Neural cell (in vitro differentiated cells): ENCODE results near the gene DOCK9. TPM values are rescaled to one million over a fixed set of nuclear protein-coding genes. Genes with fewer than 3 reads are reported as not detected.

Source experiments
- H2AFZ ChIP-seq: fragments of 200-600, 300-800 bp; sonication (generic), shearing (Covaris generic); 2 replicates; pipeline ENCODE4 v1.6.0; 2014; ENCODE audit warnings: low read depth, mild to moderate bottlenecking, antibody characterized with exemption, low read length, moderate library complexity
- H3F3A ChIP-seq: fragments of 200-600 bp; shearing (Covaris generic); 2 replicates; pipeline ENCODE4 v1.6.1; 2016; ENCODE audit warnings: mild to moderate bottlenecking, moderate library complexity, mixed read lengths, antibody characterized with exemption, low read length; ENCODE audit not compliant: insufficient read depth, poor library complexity, severe bottlenecking
- H3K27ac ChIP-seq: fragments of 200-600, 300-800 bp; sonication (generic), shearing (Covaris generic); 2 replicates; pipeline ENCODE4 v1.5.1; 2014; ENCODE audit warnings: mild to moderate bottlenecking, low read length, moderate library complexity
- H3K27me3 ChIP-seq: fragments of 300-800, 200-600 bp; sonication (generic), shearing (Covaris generic); 2 replicates; pipeline ENCODE4 v1.6.0; 2014; ENCODE audit warnings: mild to moderate bottlenecking, low read depth, low read length, moderate library complexity; ENCODE audit not compliant: insufficient read depth
- H3K36me3 ChIP-seq: fragments of 300-800, 200-600 bp; sonication (generic), shearing (Covaris generic); 2 replicates; pipeline ENCODE4 v1.5.1; 2014; ENCODE audit warnings: mild to moderate bottlenecking, antibody characterized with exemption, low read length, moderate library complexity; ENCODE audit not compliant: insufficient read depth
- H3K4me2 ChIP-seq: fragments of 300-800, 200-600 bp; sonication (generic), shearing (Covaris generic); 2 replicates; pipeline ENCODE4 v1.6.0; 2014; ENCODE audit warnings: mild to moderate bottlenecking, low read length
- H3K4me3 ChIP-seq: fragments of 300-800, 200-600 bp; sonication (generic), shearing (Covaris generic); 2 replicates; pipeline ENCODE4 v1.5.1; 2014; ENCODE audit warnings: mild to moderate bottlenecking, low read length, moderate library complexity
- H3K79me2 ChIP-seq: fragments of 200-600 bp; shearing (Covaris generic); replicated peaks from 2 replicates; pipeline ENCODE4 v1.6.0; 2014; ENCODE audit warnings: mild to moderate bottlenecking, low read length, moderate library complexity; ENCODE audit not compliant: insufficient read depth
- H3K9ac ChIP-seq: fragments of 300-800, 200-600 bp; sonication (generic), shearing (Covaris generic); 2 replicates; pipeline ENCODE4 v1.6.1; 2016; ENCODE audit warnings: mild to moderate bottlenecking, low read length, mixed read lengths
- H3K9me2 ChIP-seq: fragments of 200-600 bp; shearing (Covaris generic); 2 replicates; pipeline ENCODE4 v1.6.1; 2016; ENCODE audit warnings: mild to moderate bottlenecking, low read length, mixed read lengths; ENCODE audit not compliant: insufficient read depth
- H3K9me3 ChIP-seq: fragments of 200-600, 300-800 bp; sonication (generic), shearing (Covaris generic); 2 replicates; pipeline ENCODE4 v1.6.1; 2016; ENCODE audit warnings: mild to moderate bottlenecking, mixed run types, low read length, moderate library complexity, mixed read lengths
- H4K20me1 ChIP-seq: fragments of 200-600 bp; shearing (Covaris generic); 2 replicates; pipeline ENCODE4 v1.6.1; 2016; ENCODE audit warnings: mild to moderate bottlenecking, mixed run types; ENCODE audit not compliant: insufficient read depth
- CTCF ChIP-seq: fragments of 450-650 bp; IDR thresholded peaks from 2 replicates; pipeline ENCODE4 v1.5.1; 2014; ENCODE audit warnings: antibody characterized with exemption, mild to moderate bottlenecking, moderate library complexity; ENCODE audit not compliant: poor library complexity, severe bottlenecking
- EP300 ChIP-seq: fragments of 450-650 bp; conservative IDR thresholded peaks from 2 replicates; pipeline ENCODE4 v1.6.1; 2014; ENCODE audit warnings: antibody characterized with exemption, mild to moderate bottlenecking, moderate library complexity; ENCODE audit not compliant: poor library complexity, severe bottlenecking
- EZH2 ChIP-seq: fragments of 200-600, 300-800 bp; shearing (Covaris generic), sonication (generic); IDR thresholded peaks from 2 replicates; pipeline ENCODE4 v1.6.1; 2014; ENCODE audit warnings: antibody characterized with exemption, low read length, borderline replicate concordance, mild to moderate bottlenecking; ENCODE audit not compliant: insufficient read depth, poor library complexity, severe bottlenecking
- MXI1 ChIP-seq: fragments of 450-650 bp; conservative IDR thresholded peaks from 2 replicates; pipeline ENCODE4 v1.6.1; 2014; ENCODE audit warnings: antibody characterized with exemption, mild to moderate bottlenecking; ENCODE audit not compliant: poor library complexity, severe bottlenecking
- POLR2AphosphoS5 ChIP-seq: IDR thresholded peaks from 2 replicates; pipeline ENCODE4 v1.6.1; 2012
- RAD21 ChIP-seq: fragments of 450-650 bp; conservative IDR thresholded peaks from 2 replicates; pipeline ENCODE4 v1.6.1; 2014; ENCODE audit warnings: antibody characterized with exemption, mild to moderate bottlenecking, moderate library complexity
- REST ChIP-seq: IDR thresholded peaks from 2 replicates; pipeline ENCODE4 v1.6.1; 2012; ENCODE audit warnings: borderline replicate concordance
- SMC3 ChIP-seq: fragments of 450-650 bp; conservative IDR thresholded peaks from 2 replicates; pipeline ENCODE4 v1.6.1; 2014; ENCODE audit warnings: antibody characterized with exemption, mild to moderate bottlenecking, moderate library complexity; ENCODE audit not compliant: poor library complexity
- TAF1 ChIP-seq: IDR thresholded peaks from 2 replicates; pipeline ENCODE4 v1.6.1; 2012; ENCODE audit warnings: low read depth
- polyA plus RNA-seq: library from polyadenylated mRNA; depleted of rRNA; stranded (reverse); fragments of >200 nt; gene quantifications from 2 replicates; pipeline ENCODE4 v1.2.3, GENCODE V29; 2014

Gene DOCK9
- polyA plus RNA-seq, 1 donor from 2014 or later, result 11.4 TPM

- H3F3A ChIP-seq, result no peaks in the 10 kb centered on the region
- no peak overlapping the region for H2AFZ ChIP-seq
Measured at GRCh38 chr13:98942485-98942884, 35.4 kb downstream of the DOCK9 start.

GRCh38 chr13:98941536-98941935, 36.3 kb downstream of the DOCK9 start:
- TF ChIP-seq CTCF (no peak), MXI1 (no peak), REST (no peak), EZH2 (no peak), RAD21 (no peak), EP300 (no peak), TAF1 (no peak), SMC3 (no peak), POLR2AphosphoS5 (no peak)
- H3K4me3 ChIP-seq, result no peak overlapping the region
- no peaks in the 10 kb centered on the region for H3K9me2 ChIP-seq
- no peaks in the 10 kb centered on the region for H3K9me3 ChIP-seq
- H3K27ac ChIP-seq, result no peak overlapping the region
- H3K9ac ChIP-seq, result no peak overlapping the region
- no peaks in the 10 kb centered on the region for H3K36me3 ChIP-seq
- H3K27me3 ChIP-seq, result no peaks in the 10 kb centered on the region
- no peaks in the 10 kb centered on the region for H3K79me2 ChIP-seq
- no peaks in the 10 kb centered on the region for H4K20me1 ChIP-seq
- no peak overlapping the region for H3K4me2 ChIP-seq
- H2AFZ ChIP-seq, result no peak overlapping the region
- no peaks in the 10 kb centered on the region for H3F3A ChIP-seq

More at GRCh38 chr13:98942485-98942884, 35.4 kb downstream of the DOCK9 start:
- no peak overlapping the region for H3K9ac ChIP-seq
- no peak overlapping the region for H3K4me3 ChIP-seq
- H3K9me3 ChIP-seq, result no peaks in the 10 kb centered on the region
- no peak overlapping the region for H3K27ac ChIP-seq
- no peaks in the 10 kb centered on the region for H3K9me2 ChIP-seq
- no peaks in the 10 kb centered on the region for H3K79me2 ChIP-seq
- no peak for TF ChIP-seq MXI1
- no peak for TF ChIP-seq RAD21
- no peak for TF ChIP-seq POLR2AphosphoS5
- no peaks in the 10 kb centered on the region for H3K27me3 ChIP-seq
- no peak overlapping the region for H3K4me2 ChIP-seq
- H3K36me3 ChIP-seq, result no peaks in the 10 kb centered on the region
- no peaks in the 10 kb centered on the region for H4K20me1 ChIP-seq

- H3K9me3 ChIP-seq, result no peaks in the 10 kb centered on the region
- TF ChIP-seq CTCF (no peak), TAF1 (no peak), EP300 (no peak), MXI1 (no peak), REST (no peak), EZH2 (no peak), RAD21 (no peak), SMC3 (no peak), POLR2AphosphoS5 (no peak)
- H3K27ac ChIP-seq, result no peak overlapping the region
- no peaks in the 10 kb centered on the region for H3K36me3 ChIP-seq
- H2AFZ ChIP-seq, result no peak overlapping the region
- H3K9ac ChIP-seq, result no peak overlapping the region
- H3K27me3 ChIP-seq, result no peaks in the 10 kb centered on the region
- no peaks in the 10 kb centered on the region for H3K79me2 ChIP-seq
- no peaks in the 10 kb centered on the region for H4K20me1 ChIP-seq
- no peaks in the 10 kb centered on the region for H3F3A ChIP-seq
- no peak overlapping the region for H3K4me3 ChIP-seq
- H3K9me2 ChIP-seq, result no peaks in the 10 kb centered on the region
- H3K4me2 ChIP-seq, result no peak overlapping the region
Measured at GRCh38 chr13:98941126-98941525, 36.7 kb downstream of the DOCK9 start.
